ENCODE data around the gene UEVLD. TPM values are rescaled to one million over a fixed set of nuclear protein-coding genes. Genes with fewer than 3 reads are reported as not detected.

The UEVLD gene
- total and polyA plus RNA-seq, 9 of the 15 experiments (the other 6 are each of a cell fraction or from before 2014, with no cell fraction given): 4.7 to 12.6 (median 7.4) TPM

GRCh38 chr11:18540207-18541009 lies 48.1 kb downstream of the UEVLD start (continued):
- TF ChIP-seq, protein P1, sequence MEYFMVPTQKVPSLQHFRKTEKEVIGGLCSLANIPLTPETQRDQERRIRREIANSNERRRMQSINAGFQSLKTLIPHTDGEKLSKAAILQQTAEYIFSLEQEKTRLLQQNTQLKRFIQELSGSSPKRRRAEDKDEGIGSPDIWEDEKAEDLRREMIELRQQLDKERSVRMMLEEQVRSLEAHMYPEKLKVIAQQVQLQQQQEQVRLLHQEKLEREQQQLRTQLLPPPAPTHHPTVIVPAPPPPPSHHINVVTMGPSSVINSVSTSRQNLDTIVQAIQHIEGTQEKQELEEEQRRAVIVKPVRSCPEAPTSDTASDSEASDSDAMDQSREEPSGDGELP (CRISPR knock-in tag; IDR thresholded peaks at IDR 0.05; ENCODE audit: borderline replicate concordance): no peak
- TF ChIP-seq PBX2 (CRISPR knock-in tag; IDR thresholded peaks at IDR 0.05; ENCODE audit: low read depth): no peak
- TF ChIP-seq PBX2 (tag; conservative IDR thresholded peaks at IDR 0.05; ENCODE audit: low read depth): no peak
- TF ChIP-seq, protein P2, sequence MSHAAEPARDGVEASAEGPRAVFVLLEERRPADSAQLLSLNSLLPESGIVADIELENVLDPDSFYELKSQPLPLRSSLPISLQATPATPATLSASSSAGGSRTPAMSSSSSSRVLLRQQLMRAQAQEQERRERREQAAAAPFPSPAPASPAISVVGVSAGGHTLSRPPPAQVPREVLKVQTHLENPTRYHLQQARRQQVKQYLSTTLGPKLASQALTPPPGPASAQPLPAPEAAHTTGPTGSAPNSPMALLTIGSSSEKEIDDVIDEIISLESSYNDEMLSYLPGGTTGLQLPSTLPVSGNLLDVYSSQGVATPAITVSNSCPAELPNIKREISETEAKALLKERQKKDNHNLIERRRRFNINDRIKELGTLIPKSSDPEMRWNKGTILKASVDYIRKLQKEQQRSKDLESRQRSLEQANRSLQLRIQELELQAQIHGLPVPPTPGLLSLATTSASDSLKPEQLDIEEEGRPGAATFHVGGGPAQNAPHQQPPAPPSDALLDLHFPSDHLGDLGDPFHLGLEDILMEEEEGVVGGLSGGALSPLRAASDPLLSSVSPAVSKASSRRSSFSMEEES (CRISPR knock-in tag; IDR thresholded peaks at IDR 0.05): no peak
- TF ChIP-seq, protein P3, sequence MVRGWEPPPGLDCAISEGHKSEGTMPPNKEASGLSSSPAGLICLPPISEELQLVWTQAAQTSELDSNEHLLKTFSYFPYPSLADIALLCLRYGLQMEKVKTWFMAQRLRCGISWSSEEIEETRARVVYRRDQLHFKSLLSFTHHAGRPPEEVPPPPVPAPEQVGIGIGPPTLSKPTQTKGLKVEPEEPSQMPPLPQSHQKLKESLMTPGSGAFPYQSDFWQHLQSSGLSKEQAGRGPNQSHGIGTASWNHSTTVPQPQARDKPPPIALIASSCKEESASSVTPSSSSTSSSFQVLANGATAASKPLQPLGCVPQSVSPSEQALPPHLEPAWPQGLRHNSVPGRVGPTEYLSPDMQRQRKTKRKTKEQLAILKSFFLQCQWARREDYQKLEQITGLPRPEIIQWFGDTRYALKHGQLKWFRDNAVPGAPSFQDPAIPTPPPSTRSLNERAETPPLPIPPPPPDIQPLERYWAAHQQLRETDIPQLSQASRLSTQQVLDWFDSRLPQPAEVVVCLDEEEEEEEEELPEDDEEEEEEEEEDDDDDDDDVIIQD (CRISPR knock-in tag; IDR thresholded peaks at IDR 0.05): no peak
- TF ChIP-seq, protein P4, sequence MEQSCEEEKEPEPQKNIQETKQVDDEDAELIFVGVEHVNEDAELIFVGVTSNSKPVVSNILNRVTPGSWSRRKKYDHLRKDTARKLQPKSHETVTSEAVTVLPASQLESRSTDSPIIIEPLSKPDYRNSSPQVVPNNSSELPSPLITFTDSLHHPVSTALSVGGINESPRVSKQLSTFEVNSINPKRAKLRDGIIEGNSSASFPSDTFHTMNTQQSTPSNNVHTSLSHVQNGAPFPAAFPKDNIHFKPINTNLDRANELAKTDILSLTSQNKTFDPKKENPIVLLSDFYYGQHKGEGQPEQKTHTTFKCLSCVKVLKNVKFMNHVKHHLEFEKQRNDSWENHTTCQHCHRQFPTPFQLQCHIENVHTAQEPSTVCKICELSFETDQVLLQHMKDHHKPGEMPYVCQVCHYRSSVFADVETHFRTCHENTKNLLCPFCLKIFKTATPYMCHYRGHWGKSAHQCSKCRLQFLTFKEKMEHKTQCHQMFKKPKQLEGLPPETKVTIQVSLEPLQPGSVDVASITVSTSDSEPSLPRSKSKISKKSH (CRISPR knock-in tag; IDR thresholded peaks at IDR 0.05): no peak
- TF ChIP-seq IRF2 (CRISPR knock-in tag; IDR thresholded peaks at IDR 0.05): no peak
- TF ChIP-seq ZSCAN29 (IDR thresholded peaks at IDR 0.05): no peak
- TF ChIP-seq, protein P5, sequence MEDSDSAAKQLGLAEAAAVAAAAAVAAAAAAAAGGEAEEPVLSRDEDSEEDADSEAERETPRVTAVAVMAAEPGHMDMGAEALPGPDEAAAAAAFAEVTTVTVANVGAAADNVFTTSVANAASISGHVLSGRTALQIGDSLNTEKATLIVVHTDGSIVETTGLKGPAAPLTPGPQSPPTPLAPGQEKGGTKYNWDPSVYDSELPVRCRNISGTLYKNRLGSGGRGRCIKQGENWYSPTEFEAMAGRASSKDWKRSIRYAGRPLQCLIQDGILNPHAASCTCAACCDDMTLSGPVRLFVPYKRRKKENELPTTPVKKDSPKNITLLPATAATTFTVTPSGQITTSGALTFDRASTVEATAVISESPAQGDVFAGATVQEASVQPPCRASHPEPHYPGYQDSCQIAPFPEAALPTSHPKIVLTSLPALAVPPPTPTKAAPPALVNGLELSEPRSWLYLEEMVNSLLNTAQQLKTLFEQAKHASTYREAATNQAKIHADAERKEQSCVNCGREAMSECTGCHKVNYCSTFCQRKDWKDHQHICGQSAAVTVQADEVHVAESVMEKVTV (CRISPR knock-in tag; IDR thresholded peaks at IDR 0.05): peak; percentile 49; the same call in 1 of the 2 replicates
- no peak for TF ChIP-seq HDAC1 (IDR thresholded peaks at IDR 0.05)
- no peak for TF ChIP-seq HNRNPUL1 (IDR thresholded peaks at IDR 0.05; ENCODE audit: low read length)
- TF ChIP-seq FIP1L1 (IDR thresholded peaks at IDR 0.05; ENCODE audit: low read depth, low read length, poor library complexity, severe bottlenecking): no peak
- TF ChIP-seq, protein P6, sequence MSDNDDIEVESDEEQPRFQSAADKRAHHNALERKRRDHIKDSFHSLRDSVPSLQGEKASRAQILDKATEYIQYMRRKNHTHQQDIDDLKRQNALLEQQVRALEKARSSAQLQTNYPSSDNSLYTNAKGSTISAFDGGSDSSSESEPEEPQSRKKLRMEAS (CRISPR knock-in tag; IDR thresholded peaks at IDR 0.05): no peak
- TF ChIP-seq ARHGAP35 (IDR thresholded peaks at IDR 0.05; ENCODE audit: partially characterized antibody): no peak
- TF ChIP-seq RBFOX2 (IDR thresholded peaks at IDR 0.05; ENCODE audit: low read depth, low read length): no peak
